DMS53 treated with DMSO at 0.1 percent for 48 hours (cell line): ENCODE results near the gene PGAP3.
"Not testable (repeated sequence)": the region's sequence is repeated elsewhere in the genome, so short reads cannot be mapped to it uniquely, and the experiment has no call there.

ENCODE experiments used
- DNase-seq: peaks from one replicate; lab custom pipeline; 2025; ENCODE audit not compliant: unreplicated experiment; lab: John Stamatoyannopoulos, UW

Gene PGAP3

GRCh38 chr17:39687546-39688474, at the start of gene PGAP3:
PGAP3 (minus strand) TSS chr17:39688057; CDS start chr17:39688014, 43 bp downstream.
- peak; percentile 94 for DNase-seq

- DNase-seq = no peak
Measured at GRCh38 chr17:39737206-39737759, 49.4 kb upstream of the PGAP3 start.

GRCh38 chr17:39736319-39737165, 48.7 kb upstream of the PGAP3 start:
- no peak for DNase-seq

GRCh38 chr17:39735882-39736281, 48.0 kb upstream of the PGAP3 start:
- no peak for DNase-seq

- no peak for DNase-seq
Measured at GRCh38 chr17:39732586-39732985, 44.7 kb upstream of the PGAP3 start.

GRCh38 chr17:39730095-39730921, 42.5 kb upstream of the PGAP3 start, which contains the start of gene MIEN1:
MIEN1 (minus strand) TSS chr17:39730532; CDS start chr17:39730495, 37 bp downstream.
- DNase-seq = peak; percentile 53

- DNase-seq = no peak
Measured at GRCh38 chr17:39729280-39729851, 41.5 kb upstream of the PGAP3 start.

- no peak for DNase-seq
Measured at GRCh38 chr17:39727556-39727955, 39.7 kb upstream of the PGAP3 start.

- DNase-seq = no peak
Measured at GRCh38 chr17:39726617-39727016, 38.8 kb upstream of the PGAP3 start.

GRCh38 chr17:39725923-39726322, 38.1 kb upstream of the PGAP3 start:
- DNase-seq = not testable (repeated sequence)

GRCh38 chr17:39724731-39725130, 36.9 kb upstream of the PGAP3 start:
- no peak for DNase-seq

GRCh38 chr17:39722965-39723848, 35.4 kb upstream of the PGAP3 start:
- DNase-seq = no peak

GRCh38 chr17:39722104-39722503, 34.2 kb upstream of the PGAP3 start:
- no peak for DNase-seq

GRCh38 chr17:39719563-39720355, 31.9 kb upstream of the PGAP3 start:
- no peak for DNase-seq

- no peak for DNase-seq
Measured at GRCh38 chr17:39717660-39718059, 29.8 kb upstream of the PGAP3 start.

GRCh38 chr17:39716879-39717536, 29.2 kb upstream of the PGAP3 start:
- no peak for DNase-seq

- DNase-seq = no peak
Measured at GRCh38 chr17:39716073-39716818, 28.4 kb upstream of the PGAP3 start.
